B cell (primary cell): ENCODE results near the gene ACSS1. TPM values are rescaled to one million over a fixed set of nuclear protein-coding genes. Genes with fewer than 3 reads are reported as not detected.

Experiments
- ATAC-seq: fragments of 200-7000 bp; cut with Tn5 transposase; one replicate; pipeline ENCODE4 v1.10.0; 2021; ENCODE audit warnings: low read depth, mild to moderate bottlenecking, moderate number of reproducible peaks, moderate library complexity
- CTCF ChIA-PET: fragments of 350-600 bp; sonication (Branson Sonifier 250); formaldehyde crosslinking; loops from one replicate; lab custom pipeline; 2021; ENCODE audit warnings: antibody characterized with exemption, inconsistent platforms; lab: Charles Lee
- POLR2A ChIA-PET: fragments of 350-600 bp; sonication (Branson Sonifier 250); formaldehyde crosslinking; loops from one replicate; lab custom pipeline; 2021; ENCODE audit warnings: antibody characterized with exemption; lab: Charles Lee
- DNase-seq: peaks from one replicate; pipeline ENCODE4 v3.0.0; 2013
- H2AFZ ChIP-seq: 2 replicates; pipeline ENCODE4 v1.6.1; 2012; ENCODE audit warnings: mild to moderate bottlenecking, low read depth, low read length; ENCODE audit not compliant: insufficient read depth, poor library complexity, severe bottlenecking
- H3K27ac ChIP-seq, 2 donors: 1 replicate in 1 of 2; 2 replicates in 1 of 2; pipeline ENCODE4 v1.5.1; 2012 to 2013; ENCODE audit warnings: low read length in 2 of 2, mild to moderate bottlenecking in 2 of 2, moderate library complexity in 1 of 2
- H3K27me3 ChIP-seq, 4 experiments: fragments of 200-600 bp in 1 of 4; sonication (generic) in 1 of 4; replicated peaks in 1 of 4; 1 replicate in 2 of 4; 2 replicates in 2 of 4; pipeline versions ENCODE4 v1.6.1 to v1.7.0; 2013 to 2016; ENCODE audit warnings: low read length in 3 of 4, mild to moderate bottlenecking in 2 of 4, mixed read lengths in 1 of 4, moderate library complexity in 1 of 4; ENCODE audit not compliant: insufficient read depth in 4 of 4, control insufficient read depth in 3 of 4; ENCODE audit errors: control extremely low read depth in 1 of 4
- H3K36me3 ChIP-seq, 2 experiments: replicated peaks in 1 of 2; 1 replicate in 1 of 2; 2 replicates in 1 of 2; pipeline versions ENCODE4 v1.6.1 to v1.7.1; 2013; ENCODE audit warnings: low read length in 1 of 2; ENCODE audit not compliant: insufficient read depth in 2 of 2, control insufficient read depth in 1 of 2; ENCODE audit errors: control extremely low read depth in 1 of 2, extremely low read depth in 1 of 2
- H3K4me1 ChIP-seq, 2 donors: fragments of 200-600 bp in 1 of 2; sonication (generic) in 1 of 2; 1 replicate in 1 of 2; 2 replicates in 1 of 2; pipeline versions ENCODE4 v1.5.1 to v1.6.1; 2013 to 2017; ENCODE audit warnings: low read length in 2 of 2; ENCODE audit not compliant: control insufficient read depth in 2 of 2, insufficient read depth in 2 of 2
- H3K4me2 ChIP-seq: replicated peaks from 2 replicates; pipeline ENCODE3; 2012; ENCODE audit warnings: mild to moderate bottlenecking, low read depth, low read length; ENCODE audit not compliant: poor library complexity, severe bottlenecking
- H3K4me3 ChIP-seq, 5 experiments: fragments of 200-600 bp in 1 of 5; sonication (generic) in 1 of 5; 1 replicate in 3 of 5; 2 replicates in 2 of 5; pipeline versions ENCODE4 v1.5.1 to v1.7.0; 2011 to 2016; ENCODE audit warnings: low read length in 4 of 5, mild to moderate bottlenecking in 4 of 5, low read depth in 2 of 5, control low read depth in 1 of 5, moderate library complexity in 1 of 5; ENCODE audit not compliant: insufficient read depth in 1 of 5; ENCODE audit errors: control extremely low read depth in 1 of 5, extremely low read depth in 1 of 5
- H3K79me2 ChIP-seq: fragments of 200-600 bp; sonication (generic); one replicate; pipeline ENCODE4 v1.6.0; 2016; ENCODE audit warnings: low read length; ENCODE audit not compliant: control insufficient read depth, insufficient read depth
- H3K9ac ChIP-seq: fragments of 200-600 bp; sonication (generic); 2 replicates; pipeline ENCODE4 v1.6.1; 2017; ENCODE audit warnings: mild to moderate bottlenecking, low read length, moderate library complexity
- H3K9me3 ChIP-seq, 3 donors: one replicate each; pipeline versions ENCODE4 v1.6.1 to v1.7.1; 2013; ENCODE audit warnings: low read length in 2 of 3; ENCODE audit not compliant: control insufficient read depth in 2 of 3, insufficient read depth in 1 of 3; ENCODE audit errors: control extremely low read depth in 1 of 3
- H4K20me1 ChIP-seq: 2 replicates; pipeline ENCODE4 v1.6.0; 2012; ENCODE audit warnings: mild to moderate bottlenecking, low read length; ENCODE audit not compliant: insufficient read depth, control insufficient read depth, poor library complexity, severe bottlenecking
- H3K27ac Mint-ChIP-seq: one replicate; pipeline ENCODE4 v1.8.0; 2021; ENCODE audit warnings: mixed read lengths
- H3K27me3 Mint-ChIP-seq: one replicate; pipeline ENCODE4 v1.8.0; 2021; ENCODE audit warnings: mixed read lengths
- H3K4me1 Mint-ChIP-seq: one replicate; pipeline ENCODE4 v1.8.0; 2021; ENCODE audit warnings: mixed read lengths
- H3K4me3 Mint-ChIP-seq: one replicate; pipeline ENCODE4 v1.8.0; 2021; ENCODE audit warnings: mixed read lengths
- H3K9me3 Mint-ChIP-seq: one replicate; pipeline ENCODE4 v1.8.0; 2022; ENCODE audit warnings: mixed read lengths; ENCODE audit not compliant: insufficient read depth
- CTCF ChIP-seq: fragments of 200-600 bp; IDR thresholded peaks from one replicate; pipeline ENCODE4 v1.8.0; 2022; ENCODE audit warnings: antibody characterized with exemption, mild to moderate bottlenecking
- EZH2 ChIP-seq: IDR thresholded peaks from 2 replicates; pipeline ENCODE4 v1.6.1; 2012; ENCODE audit warnings: borderline replicate concordance, low read depth, mild to moderate bottlenecking, moderate library complexity, low read length; ENCODE audit not compliant: insufficient read depth, poor library complexity, severe bottlenecking
- WGBS: methylation state at CpG from one replicate; pipeline ENCODE4 v1.1.5; 2013; ENCODE audit warnings: missing lambda C conversion rate; ENCODE audit not compliant: insufficient coverage; 5-methylcytosine and 5-hydroxymethylcytosine counted together
- intact Hi-C: fragments of 100-400 bp; cut with micrococcal nuclease; formaldehyde crosslinking; loops from one replicate; pipeline ENCODE4 v1.10.0; 2022
- polyA plus RNA-seq: library from polyadenylated mRNA; depleted of rRNA; stranded (reverse); fragments of >200 nt; gene quantifications from 2 replicates; pipeline ENCODE4 v1.2.3, GENCODE V29; 2012
- total RNA-seq, 2 donors: library from RNA; stranded (reverse); fragments of 120-200 nt in 1 of 2; gene quantifications; 1 replicate in 1 of 2; 2 replicates in 1 of 2; pipeline versions ENCODE4 v1.2.3 to v1.2.4, GENCODE V29; 2013 to 2022

ACSS1 gene
- total and polyA plus RNA-seq, 2 donors (not counting 1 experiment from before 2014, with no cell fraction given): 82.7 to 95.5 TPM

- no peak overlapping the region for H3K4me2 ChIP-seq
- WGBS: 98% methylated on average over 14 of the region's 15 CpGs
- H3K4me3 ChIP-seq: no peak overlapping the region
- no peaks in the 10 kb centered on the region for H3K27me3 ChIP-seq
- no peaks in the 10 kb centered on the region for H3K79me2 ChIP-seq
- Mint-ChIP-seq H3K4me3 (no peak overlapping the region), H3K4me1 (peaks cover 3% of the 10 kb centered on the region), H3K27ac (no peak overlapping the region), H3K9me3 (no peaks in the 10 kb centered on the region), H3K27me3 (no peaks in the 10 kb centered on the region)
- peaks cover 0 to 8% of the 10 kb centered on the region in 2 donors for H3K4me1 ChIP-seq
- H2AFZ ChIP-seq: no peak overlapping the region
- ChIA-PET POLR2A (no interaction called here), CTCF (no interaction called here)
- ATAC-seq: no peak
- no peak overlapping the region for H3K9ac ChIP-seq
- H4K20me1 ChIP-seq: no peaks in the 10 kb centered on the region
- TF ChIP-seq EZH2 (no peak), CTCF (no peak)
- no peak overlapping the region for H3K27ac ChIP-seq
- peaks cover 7 to 59% of the 10 kb centered on the region in 2 experiments for H3K36me3 ChIP-seq
- no peaks in the 10 kb centered on the region for H3K9me3 ChIP-seq
- DNase-seq: no peak
- intact Hi-C loops: no loop called here
These were observed 91.5 kb downstream of the ACSS1 start for GRCh38 chr20:24966317-24967012.

- Mint-ChIP-seq H3K9me3 (no peaks in the 10 kb centered on the region), H3K4me1 (no peaks in the 10 kb centered on the region), H3K4me3 (no peak overlapping the region), H3K27ac (no peak overlapping the region), H3K27me3 (no peaks in the 10 kb centered on the region)
- CTCF ChIA-PET: no interaction called here
- no peak for ATAC-seq
- no peak overlapping the region for H3K27ac ChIP-seq
- no peak for DNase-seq
- no peak overlapping the region for H3K4me3 ChIP-seq
- intact Hi-C loops: no loop called here
- no peak for TF ChIP-seq CTCF
- TF ChIP-seq EZH2: no peak
- no peak overlapping the region for H3K4me2 ChIP-seq
- H3K79me2 ChIP-seq: no peaks in the 10 kb centered on the region
- no peaks in the 10 kb centered on the region for H3K4me1 ChIP-seq
- no peaks in the 10 kb centered on the region for H4K20me1 ChIP-seq
- POLR2A ChIA-PET: no interaction called here
- no peak overlapping the region for H3K9ac ChIP-seq
- H3K27me3 ChIP-seq: no peaks in the 10 kb centered on the region
- peaks cover 7 to 55% of the 10 kb centered on the region in 2 experiments for H3K36me3 ChIP-seq
- no peaks in the 10 kb centered on the region for H3K9me3 ChIP-seq
- 96% methylated on average over 7 of the region's 7 CpGs for WGBS
- no peak overlapping the region for H2AFZ ChIP-seq
These were observed 92.6 kb downstream of the ACSS1 start for GRCh38 chr20:24965065-24965919.
